ENCODE measurements around the gene CD58. TPM values are rescaled to one million over a fixed set of nuclear protein-coding genes. Genes with fewer than 3 reads are reported as not detected.
"Not testable (repeated sequence)": the region's sequence is repeated elsewhere in the genome, so short reads cannot be mapped to it uniquely, and the experiment has no call there.

CD58 gene
- total RNA-seq, 1 experiment from 2014 or later: 5.3 TPM

DNA sequence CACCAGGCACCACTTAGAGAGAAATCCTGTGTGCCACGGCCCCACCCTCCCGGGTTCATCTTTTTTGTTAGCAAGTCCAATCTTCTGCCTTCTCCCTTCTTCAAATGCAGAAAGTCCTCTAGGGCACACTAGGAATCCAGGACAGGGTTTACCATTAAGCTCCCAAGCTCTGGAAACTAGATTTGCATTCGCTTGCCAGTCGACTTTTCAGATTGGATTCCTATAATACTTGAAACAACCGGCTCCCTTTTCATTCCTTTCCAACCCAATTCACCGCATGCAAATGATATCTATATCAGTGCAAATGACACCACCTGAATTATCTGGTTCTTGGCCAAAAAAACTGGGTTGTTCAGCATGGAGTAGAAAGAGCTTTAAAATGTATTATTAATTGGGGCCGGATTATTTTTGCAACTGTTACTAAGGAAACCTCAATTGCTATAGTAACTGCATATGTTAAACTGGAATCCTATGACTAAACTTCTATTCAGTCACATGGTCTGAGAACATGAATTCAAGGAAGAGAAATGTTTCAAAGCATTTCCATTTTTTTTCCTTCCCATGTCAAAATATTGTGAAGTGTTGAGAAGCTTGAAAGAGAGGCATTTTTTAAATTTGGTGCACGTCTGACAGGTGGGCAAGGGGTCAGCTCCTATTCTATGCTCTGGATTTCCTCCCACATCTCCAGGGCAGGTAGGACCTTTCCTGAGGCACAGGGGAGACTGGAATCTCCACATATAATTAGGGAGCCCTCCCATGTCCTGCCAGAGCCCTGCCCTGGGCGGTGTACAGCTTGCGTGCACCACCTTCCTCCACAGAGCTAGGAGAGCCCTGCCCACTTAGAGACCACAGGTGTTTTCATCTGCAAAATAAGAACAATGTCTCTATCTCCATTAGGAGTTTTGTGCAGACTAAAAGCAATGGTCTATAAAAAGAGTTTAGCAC lies 20.5 kb upstream of the CD58 start:
- CTCF ChIA-PET: interaction anchor here (2.1 kb wide), 1 partner anchor 17 kb away, joined by 11 read pairs; no protein-coding TSS in a partner anchor
- DNase-seq (ENCODE audit: low spot score); H3K36me3 Mint-ChIP-seq; H3K27me3 Mint-ChIP-seq (ENCODE audit: low read depth); H3K4me3 Mint-ChIP-seq; POLR2A ChIA-PET; H3K27ac Mint-ChIP-seq; H3K9me3 Mint-ChIP-seq; ATAC-seq: not testable (repeated sequence)
- peaks cover 40% of the 10 kb centered on the region for H3K4me1 Mint-ChIP-seq

DNA sequence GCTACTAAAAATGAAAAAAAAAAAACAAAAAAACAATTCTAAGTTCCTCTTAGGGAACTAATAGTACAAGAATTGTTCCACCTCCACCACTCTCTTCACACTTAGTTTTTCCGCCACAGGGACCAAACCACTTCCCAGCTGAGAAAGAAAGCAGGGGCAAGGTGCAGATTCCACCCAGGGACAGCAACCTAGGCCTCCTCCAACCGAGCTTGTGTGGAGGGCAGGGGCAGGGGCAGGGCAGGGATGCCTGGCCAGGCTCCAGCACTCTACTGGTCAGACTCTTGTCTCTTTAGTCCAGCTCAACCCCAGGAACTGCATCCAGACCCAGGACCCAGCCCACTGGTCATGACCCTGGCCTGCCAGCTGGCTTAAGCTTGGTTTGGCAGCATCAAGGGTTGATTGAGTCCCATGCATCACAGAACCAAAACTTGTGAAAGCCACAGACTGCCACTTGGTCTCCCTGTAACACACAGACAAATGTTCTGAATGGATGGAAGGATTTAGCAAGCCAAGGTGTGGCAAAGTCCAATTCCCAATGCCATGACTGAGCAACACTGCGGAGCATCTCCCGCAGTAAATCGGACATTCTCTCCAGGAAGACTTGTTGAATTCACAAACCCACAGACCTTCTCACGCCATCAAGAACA lies 19.7 kb upstream of the CD58 start:
- H3K9me3 Mint-ChIP-seq; H3K27me3 Mint-ChIP-seq (ENCODE audit: low read depth); H3K4me3 Mint-ChIP-seq; ATAC-seq; POLR2A ChIA-PET; H3K36me3 Mint-ChIP-seq; H3K27ac Mint-ChIP-seq; DNase-seq (ENCODE audit: low spot score); CTCF ChIA-PET: not testable (repeated sequence)
- H3K4me1 Mint-ChIP-seq: peaks cover 34% of the 10 kb centered on the region

DNA sequence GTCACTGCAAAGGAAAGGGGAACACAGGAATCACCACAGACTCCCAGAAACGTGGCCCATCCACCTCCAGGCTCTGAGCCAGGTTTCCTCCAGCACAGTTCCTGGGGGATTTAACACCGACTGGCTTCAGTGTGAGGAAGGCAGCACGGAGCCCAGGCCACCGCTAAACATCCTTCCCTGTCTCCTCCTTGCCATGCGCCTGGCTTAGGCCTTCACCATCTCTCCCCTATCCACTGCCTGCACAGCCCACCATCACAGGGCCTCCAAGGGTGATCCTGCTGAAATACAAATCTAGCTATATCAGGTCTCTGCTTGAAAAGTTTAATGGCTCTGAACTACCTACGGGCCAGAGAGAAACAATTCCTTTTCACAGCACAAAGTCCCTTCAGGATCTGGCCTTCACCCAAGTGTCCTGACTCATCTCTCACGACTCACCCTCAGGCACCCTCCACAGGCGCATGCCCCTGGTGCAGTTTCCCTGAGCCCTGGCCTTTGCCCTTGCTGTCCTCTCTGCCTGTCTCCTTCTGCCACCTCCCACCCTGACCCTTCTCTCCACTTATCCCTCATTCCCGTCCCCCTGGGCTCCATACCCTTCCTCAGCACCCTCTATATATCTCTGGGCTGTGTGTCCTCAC lies 18.4 kb upstream of the CD58 start:
- ATAC-seq; H3K27me3 Mint-ChIP-seq (ENCODE audit: low read depth); H3K27ac Mint-ChIP-seq; H3K4me3 Mint-ChIP-seq; H3K9me3 Mint-ChIP-seq; DNase-seq (ENCODE audit: low spot score); POLR2A ChIA-PET: not testable (repeated sequence)
- CTCF ChIA-PET: interaction anchor here (1.1 kb wide), 1 partner anchor 15 kb away, joined by 3 read pairs; no protein-coding TSS in a partner anchor
- peaks cover 15% of the 10 kb centered on the region; the same call in 1 of the 2 replicates for H3K36me3 Mint-ChIP-seq
- H3K4me1 Mint-ChIP-seq: peaks cover 33% of the 10 kb centered on the region

DNA sequence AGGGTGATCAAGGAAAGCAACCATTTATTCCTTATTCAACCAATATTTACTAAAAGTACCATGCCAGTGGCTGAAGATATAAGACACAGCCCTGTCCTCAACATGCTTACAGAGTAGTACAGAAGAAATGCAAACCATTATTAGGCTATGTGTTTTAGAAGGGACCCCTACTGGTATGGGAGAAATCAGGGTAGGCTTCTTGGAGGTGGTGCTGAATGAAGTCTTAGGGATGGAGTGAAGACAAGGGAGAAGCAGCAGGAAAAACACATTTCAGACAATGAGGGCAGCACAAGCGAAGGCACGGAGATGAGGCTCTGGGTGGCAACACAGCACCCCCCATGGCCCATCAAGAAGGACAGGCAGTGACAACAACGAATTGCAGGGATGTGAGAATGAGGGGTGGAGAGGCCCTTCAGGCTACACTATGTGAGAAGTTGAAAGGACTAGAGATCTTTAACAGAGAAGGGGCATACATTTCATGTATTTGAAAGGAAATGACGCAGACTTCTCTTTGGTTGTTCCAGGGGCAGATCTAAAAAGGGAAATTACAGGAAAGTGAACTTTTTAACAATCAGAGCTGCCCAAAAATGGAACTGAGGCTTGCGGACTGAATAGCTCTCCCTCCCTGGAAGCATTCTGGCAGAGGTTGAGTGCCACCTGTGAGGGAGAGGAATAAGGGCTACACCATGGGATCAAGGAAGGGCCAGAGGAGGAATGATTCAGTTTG lies 16.8 kb upstream of the CD58 start:
- POLR2A ChIA-PET: no interaction called here
- Mint-ChIP-seq H3K9me3 (no peaks in the 10 kb centered on the region), H3K4me1 (peaks cover 28% of the 10 kb centered on the region), H3K27ac (no peak overlapping the region; the same call in 1 of the 2 replicates), H3K4me3 (no peak overlapping the region), H3K36me3 (peaks cover 19% of the 10 kb centered on the region), H3K27me3 (ENCODE audit: low read depth) (no peaks in the 10 kb centered on the region)
- ATAC-seq: no peak
- no peak for DNase-seq (ENCODE audit: low spot score)
- TF ChIP-seq EMX1 (CRISPR knock-in tag; IDR thresholded peaks at IDR 0.05) (no peak), NR3C1 (CRISPR knock-in tag; conservative IDR thresholded peaks at IDR 0.05; ENCODE audit: low read depth) (no peak), MXD4 (CRISPR knock-in tag; IDR thresholded peaks at IDR 0.05; ENCODE audit: borderline replicate concordance) (no peak), SP1 (CRISPR knock-in tag; conservative IDR thresholded peaks at IDR 0.05) (no peak)
- TF ChIP-seq, protein P1, sequence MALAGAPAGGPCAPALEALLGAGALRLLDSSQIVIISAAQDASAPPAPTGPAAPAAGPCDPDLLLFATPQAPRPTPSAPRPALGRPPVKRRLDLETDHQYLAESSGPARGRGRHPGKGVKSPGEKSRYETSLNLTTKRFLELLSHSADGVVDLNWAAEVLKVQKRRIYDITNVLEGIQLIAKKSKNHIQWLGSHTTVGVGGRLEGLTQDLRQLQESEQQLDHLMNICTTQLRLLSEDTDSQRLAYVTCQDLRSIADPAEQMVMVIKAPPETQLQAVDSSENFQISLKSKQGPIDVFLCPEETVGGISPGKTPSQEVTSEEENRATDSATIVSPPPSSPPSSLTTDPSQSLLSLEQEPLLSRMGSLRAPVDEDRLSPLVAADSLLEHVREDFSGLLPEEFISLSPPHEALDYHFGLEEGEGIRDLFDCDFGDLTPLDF (CRISPR knock-in tag; IDR thresholded peaks at IDR 0.05): no peak
- TF ChIP-seq, protein P2, sequence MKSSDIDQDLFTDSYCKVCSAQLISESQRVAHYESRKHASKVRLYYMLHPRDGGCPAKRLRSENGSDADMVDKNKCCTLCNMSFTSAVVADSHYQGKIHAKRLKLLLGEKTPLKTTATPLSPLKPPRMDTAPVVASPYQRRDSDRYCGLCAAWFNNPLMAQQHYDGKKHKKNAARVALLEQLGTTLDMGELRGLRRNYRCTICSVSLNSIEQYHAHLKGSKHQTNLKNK (CRISPR knock-in tag; IDR thresholded peaks at IDR 0.05): no peak
- TF ChIP-seq, protein P3, sequence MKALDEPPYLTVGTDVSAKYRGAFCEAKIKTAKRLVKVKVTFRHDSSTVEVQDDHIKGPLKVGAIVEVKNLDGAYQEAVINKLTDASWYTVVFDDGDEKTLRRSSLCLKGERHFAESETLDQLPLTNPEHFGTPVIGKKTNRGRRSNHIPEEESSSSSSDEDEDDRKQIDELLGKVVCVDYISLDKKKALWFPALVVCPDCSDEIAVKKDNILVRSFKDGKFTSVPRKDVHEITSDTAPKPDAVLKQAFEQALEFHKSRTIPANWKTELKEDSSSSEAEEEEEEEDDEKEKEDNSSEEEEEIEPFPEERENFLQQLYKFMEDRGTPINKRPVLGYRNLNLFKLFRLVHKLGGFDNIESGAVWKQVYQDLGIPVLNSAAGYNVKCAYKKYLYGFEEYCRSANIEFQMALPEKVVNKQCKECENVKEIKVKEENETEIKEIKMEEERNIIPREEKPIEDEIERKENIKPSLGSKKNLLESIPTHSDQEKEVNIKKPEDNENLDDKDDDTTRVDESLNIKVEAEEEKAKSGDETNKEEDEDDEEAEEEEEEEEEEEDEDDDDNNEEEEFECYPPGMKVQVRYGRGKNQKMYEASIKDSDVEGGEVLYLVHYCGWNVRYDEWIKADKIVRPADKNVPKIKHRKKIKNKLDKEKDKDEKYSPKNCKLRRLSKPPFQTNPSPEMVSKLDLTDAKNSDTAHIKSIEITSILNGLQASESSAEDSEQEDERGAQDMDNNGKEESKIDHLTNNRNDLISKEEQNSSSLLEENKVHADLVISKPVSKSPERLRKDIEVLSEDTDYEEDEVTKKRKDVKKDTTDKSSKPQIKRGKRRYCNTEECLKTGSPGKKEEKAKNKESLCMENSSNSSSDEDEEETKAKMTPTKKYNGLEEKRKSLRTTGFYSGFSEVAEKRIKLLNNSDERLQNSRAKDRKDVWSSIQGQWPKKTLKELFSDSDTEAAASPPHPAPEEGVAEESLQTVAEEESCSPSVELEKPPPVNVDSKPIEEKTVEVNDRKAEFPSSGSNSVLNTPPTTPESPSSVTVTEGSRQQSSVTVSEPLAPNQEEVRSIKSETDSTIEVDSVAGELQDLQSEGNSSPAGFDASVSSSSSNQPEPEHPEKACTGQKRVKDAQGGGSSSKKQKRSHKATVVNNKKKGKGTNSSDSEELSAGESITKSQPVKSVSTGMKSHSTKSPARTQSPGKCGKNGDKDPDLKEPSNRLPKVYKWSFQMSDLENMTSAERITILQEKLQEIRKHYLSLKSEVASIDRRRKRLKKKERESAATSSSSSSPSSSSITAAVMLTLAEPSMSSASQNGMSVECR (CRISPR knock-in tag; IDR thresholded peaks at IDR 0.05; ENCODE audit: borderline replicate concordance): no peak
- CTCF ChIA-PET: interaction anchor here (0.7 to 5.0 kb wide), 2 partner anchors 13 kb away, joined by 4 to 30 read pairs; no protein-coding TSS in a partner anchor
